HG03342 (cell line): ENCODE data around the gene PTPRT.
"Not testable (repeated sequence)": the region's sequence is repeated elsewhere in the genome, so short reads cannot be mapped to it uniquely, and the experiment has no call there.

Source experiments
- ATAC-seq: cut with Tn5 transposase; IDR thresholded peaks from one replicate; pipeline ENCODE4 v1.9.1; 2021; ENCODE audit warnings: mild to moderate bottlenecking, moderate library complexity; ENCODE audit not compliant: unreplicated experiment

PTPRT gene

GRCh38 chr20:43187476-43188233 is 2.1 kb downstream of the PTPRT start:
- no peak for ATAC-seq

GRCh38 chr20:43186312-43186711 is 3.4 kb downstream of the PTPRT start:
- ATAC-seq = no peak

GRCh38 chr20:43185901-43186300 is 3.8 kb downstream of the PTPRT start:
- ATAC-seq = no peak

- no peak for ATAC-seq
Observed at GRCh38 chr20:43183536-43184070, 6.1 kb downstream of the PTPRT start.

- no peak for ATAC-seq
Observed at GRCh38 chr20:43178080-43178479, 11.6 kb downstream of the PTPRT start.

- ATAC-seq = no peak
Observed at GRCh38 chr20:43176726-43177125, 13.0 kb downstream of the PTPRT start.

GRCh38 chr20:43171930-43172329 is 17.8 kb downstream of the PTPRT start:
- ATAC-seq = no peak

GRCh38 chr20:43170771-43171170 is 18.9 kb downstream of the PTPRT start:
- no peak for ATAC-seq

- no peak for ATAC-seq
Observed at GRCh38 chr20:43167615-43168014, 22.1 kb downstream of the PTPRT start.

GRCh38 chr20:43167021-43167420 is 22.7 kb downstream of the PTPRT start:
- no peak for ATAC-seq

- no peak for ATAC-seq
Observed at GRCh38 chr20:43165611-43166010, 24.1 kb downstream of the PTPRT start.

- ATAC-seq = not testable (repeated sequence)
Observed at GRCh38 chr20:43164736-43165135, 25.0 kb downstream of the PTPRT start.

GRCh38 chr20:43161716-43162115 is 28.0 kb downstream of the PTPRT start:
- no peak for ATAC-seq

GRCh38 chr20:43160941-43161340 is 28.8 kb downstream of the PTPRT start:
- no peak for ATAC-seq

- ATAC-seq = no peak
Observed at GRCh38 chr20:43159994-43160393, 29.7 kb downstream of the PTPRT start.

GRCh38 chr20:43155366-43156100 is 34.2 kb downstream of the PTPRT start:
- no peak for ATAC-seq

- no peak for ATAC-seq
Observed at GRCh38 chr20:43151901-43152300, 37.8 kb downstream of the PTPRT start.

- ATAC-seq = no peak
Observed at GRCh38 chr20:43151256-43151655, 38.5 kb downstream of the PTPRT start.

- ATAC-seq = no peak
Observed at GRCh38 chr20:43140726-43141125, 49.0 kb downstream of the PTPRT start.

- ATAC-seq = no peak
Observed at GRCh38 chr20:43138061-43138770, 51.5 kb downstream of the PTPRT start.

- no peak for ATAC-seq
Observed at GRCh38 chr20:43137160-43137559, 52.5 kb downstream of the PTPRT start.
